Measurements from ENCODE around the gene NMUR2.

The NMUR2 gene

DNA sequence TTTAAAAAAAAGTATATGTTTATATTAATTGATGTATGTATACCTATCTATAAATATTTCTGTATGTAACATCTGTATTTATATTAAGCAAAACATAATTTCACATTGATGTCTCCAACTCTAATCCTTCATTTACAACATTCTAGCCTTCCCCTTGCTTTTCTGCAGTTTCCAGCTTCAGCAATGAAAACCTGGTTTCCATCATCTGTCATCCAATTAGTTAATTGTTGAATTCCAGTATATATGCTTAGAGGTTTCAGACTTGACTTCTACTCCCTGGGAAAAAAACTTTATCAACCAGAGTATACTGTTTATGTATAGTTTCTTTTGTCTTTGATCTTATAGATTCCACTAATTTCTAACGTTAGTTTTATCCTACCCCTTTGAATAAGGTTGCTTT is 38.4 kb downstream of the NMUR2 start:
- no peak for DNase-seq

- no peak for DNase-seq
Measured at GRCh38 chr5:152364899-152365298, 40.2 kb downstream of the NMUR2 start.

DNA sequence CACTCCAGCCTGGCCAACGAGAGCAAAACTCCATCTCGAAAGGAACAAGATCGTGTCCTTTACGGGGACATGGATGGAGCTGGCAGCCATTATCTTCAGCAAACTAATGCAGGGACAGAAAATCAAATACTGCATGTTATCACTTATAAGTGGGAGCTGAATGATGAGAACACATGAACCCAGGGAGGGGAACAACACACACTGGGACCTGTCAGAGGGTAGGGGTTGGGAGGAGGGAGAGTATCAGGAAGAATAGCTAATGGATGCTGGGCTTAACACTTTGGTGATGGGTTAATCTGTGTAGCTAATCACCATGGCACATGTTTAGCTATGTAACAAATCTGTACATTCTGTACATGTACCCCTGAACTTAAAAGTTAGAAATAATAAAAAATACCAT is 40.9 kb downstream of the NMUR2 start:
- DNase-seq, result no peak

DNA sequence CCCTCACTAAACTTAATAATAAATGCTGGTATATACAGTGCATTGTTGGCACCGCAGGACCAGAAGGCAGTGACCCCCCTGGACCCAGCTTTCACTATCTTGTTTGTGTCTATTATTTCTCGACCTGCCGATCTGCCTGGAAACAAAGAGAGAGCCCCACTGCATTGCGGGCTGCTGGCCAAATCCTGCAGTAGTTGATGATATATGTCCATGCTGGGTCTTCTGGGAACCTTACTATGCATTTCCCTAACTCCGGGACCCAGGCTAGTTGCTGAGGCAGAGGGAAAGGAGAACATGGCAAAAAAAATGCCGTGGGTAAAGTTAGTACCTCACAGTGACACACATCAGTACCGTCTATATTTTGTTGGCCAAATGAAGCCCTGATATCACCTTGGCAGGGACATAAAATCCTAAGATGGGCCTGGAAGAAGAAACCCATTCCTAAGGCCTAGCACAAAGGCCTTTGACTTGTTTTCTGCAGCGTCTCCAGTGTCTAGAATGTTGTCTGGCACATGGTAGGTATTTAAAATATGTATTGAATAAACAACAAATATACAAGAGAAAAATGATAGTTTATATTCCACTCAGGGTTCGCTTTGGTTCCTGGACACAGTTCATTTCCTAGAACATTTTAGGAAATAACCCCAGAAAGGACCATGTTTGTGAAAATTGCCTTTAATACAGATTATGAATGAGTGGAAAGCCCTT is 46.1 kb downstream of the NMUR2 start:
- no peak for DNase-seq

DNA sequence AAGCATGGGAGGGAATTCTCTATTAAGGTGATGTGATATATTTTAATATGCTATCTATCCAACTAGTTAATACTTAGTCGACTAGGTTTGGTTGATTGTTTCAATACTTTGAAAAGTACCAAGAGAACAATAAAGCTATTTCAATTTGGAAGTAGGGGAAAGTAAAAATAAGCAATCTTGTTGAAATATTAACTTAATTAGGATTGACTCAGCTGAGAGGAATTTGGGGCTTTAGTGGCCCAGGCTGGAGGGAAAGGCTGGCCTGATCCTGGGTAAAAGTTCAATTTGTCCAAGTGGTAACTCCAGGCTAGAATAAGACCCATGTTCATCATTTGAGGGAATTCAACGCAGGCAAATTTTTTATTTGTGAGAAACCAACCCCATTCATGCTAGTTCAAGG is 48.6 kb downstream of the NMUR2 start:
- DNase-seq, result no peak

- DNase-seq, result no peak
Measured at GRCh38 chr5:152355061-152355460, 50.0 kb downstream of the NMUR2 start.

DNA sequence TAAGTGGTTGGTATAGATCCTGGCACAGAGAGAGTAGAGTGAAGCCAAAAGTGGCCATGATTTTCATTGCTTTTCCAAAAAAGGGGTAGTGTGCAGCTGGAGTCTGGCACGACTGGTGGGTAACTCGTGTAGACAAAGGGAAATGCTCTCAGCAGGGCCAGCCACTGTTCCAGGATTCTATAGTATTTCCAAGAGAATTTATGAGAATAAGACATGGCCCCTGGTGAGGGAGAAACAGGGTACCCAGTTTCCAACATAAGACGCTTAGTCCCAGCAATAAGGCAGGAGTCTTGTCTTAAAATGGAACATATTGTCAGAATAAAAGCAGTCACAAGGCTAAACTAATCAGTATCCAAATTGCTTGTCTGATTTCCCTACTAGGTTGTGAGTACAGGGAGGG is 52.1 kb downstream of the NMUR2 start:
- no peak for DNase-seq

DNA sequence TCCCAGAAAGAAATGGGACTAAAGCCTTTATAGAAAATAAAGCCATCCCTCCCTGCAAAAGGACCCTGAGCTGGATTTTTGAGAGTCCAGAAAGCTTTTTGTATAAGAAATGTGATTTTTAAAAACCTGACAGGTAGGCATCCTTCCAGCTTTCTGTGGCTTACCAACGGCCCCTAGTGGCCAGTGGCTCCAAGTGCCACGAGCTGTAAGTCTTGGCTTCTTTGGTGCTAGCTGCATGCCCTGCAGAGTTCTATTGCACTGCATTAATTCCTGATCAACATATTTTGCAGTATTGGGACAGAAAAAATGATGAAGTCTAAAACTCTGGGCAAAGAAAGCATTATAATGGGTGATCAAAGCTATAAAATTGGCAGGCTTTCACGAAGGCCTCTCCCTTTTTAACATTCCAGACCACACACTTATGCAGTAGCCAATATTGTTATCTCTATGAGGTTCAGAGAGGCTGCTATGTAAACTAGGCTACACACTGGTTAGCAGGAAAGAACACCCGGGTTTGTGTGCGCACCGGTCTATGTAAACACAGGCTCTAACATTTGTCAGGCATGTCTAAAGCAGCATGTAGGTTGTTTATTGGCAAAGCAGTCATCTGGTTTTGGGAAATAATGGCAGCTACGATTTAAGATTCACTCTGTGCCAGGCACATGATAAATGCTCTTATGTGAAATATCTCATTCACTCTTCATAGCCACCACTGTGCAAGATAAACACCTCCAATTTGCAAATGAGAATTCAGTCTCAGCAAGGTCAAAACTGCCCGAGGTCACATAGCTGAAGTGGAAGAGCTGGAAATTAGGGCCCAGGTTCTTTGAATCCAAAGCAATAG is 55.2 kb downstream of the NMUR2 start:
- no peak for DNase-seq

All from NCI-H1105 (cell line).